ENCODE data around the gene TAS1R1.

The TAS1R1 gene

GRCh38 chr1:6596351-6596750, 41.2 kb downstream of the TAS1R1 start:
- DNase-seq (no peak), ATAC-seq (ENCODE audit: insufficient read depth, low read depth) (no peak)
- peaks cover 41% of the 10 kb centered on the region for H3K4me1 ChIP-seq (ENCODE audit: insufficient read depth, low read length)

GRCh38 chr1:6596886-6597776, 42.0 kb downstream of the TAS1R1 start:
- Histone ChIP-seq H3K27me3 (ENCODE audit: insufficient read depth, low read length, poor library complexity) (no peaks in the 10 kb centered on the region), H3K4me2 (ENCODE audit: insufficient read depth, low read length) (peak overlapping the region; percentile 42), H3K4me1 (ENCODE audit: insufficient read depth, low read length) (peaks cover 49% of the 10 kb centered on the region), H3K36me3 (ENCODE audit: insufficient read depth, low read length) (peaks cover 73% of the 10 kb centered on the region), H3K9me3 (ENCODE audit: insufficient read depth, low read length, severe bottlenecking) (no peaks in the 10 kb centered on the region), H3K27ac (ENCODE audit: low read length) (no peak overlapping the region), H2AFZ (ENCODE audit: low read depth, low read length) (no peak overlapping the region), H3K4me3 (ENCODE audit: low read depth in 1 of 2, low read length in 2 of 2) (no peak overlapping the region), H3K79me2 (ENCODE audit: insufficient read depth, low read length) (peaks cover 67% of the 10 kb centered on the region), H4K20me1 (ENCODE audit: insufficient read depth, low read length) (peaks cover 78% of the 10 kb centered on the region), H3K9ac (ENCODE audit: low read depth, low read length) (no peak overlapping the region)
- ATAC-seq (ENCODE audit: insufficient read depth, low read depth) (no peak), DNase-seq (no peak)
- no peak for TF ChIP-seq EZH2 (IDR thresholded peaks at IDR 0.05; ENCODE audit: borderline replicate concordance, low read depth, low read length, severe bottlenecking)
- no peak for TF ChIP-seq CTCF (IDR thresholded peaks at IDR 0.05; ENCODE audit: borderline replicate concordance, extremely low read depth, low read length, poor library complexity, severe bottlenecking)

More at GRCh38 chr1:6596351-6596750, 41.2 kb downstream of the TAS1R1 start:
- H3K9ac ChIP-seq (ENCODE audit: low read depth, low read length), result no peak overlapping the region
- H3K79me2 ChIP-seq (ENCODE audit: insufficient read depth, low read length), result peaks cover 59% of the 10 kb centered on the region
- H3K9me3 ChIP-seq (ENCODE audit: insufficient read depth, low read length, severe bottlenecking), result no peaks in the 10 kb centered on the region
- no peak overlapping the region for H3K27ac ChIP-seq (ENCODE audit: low read length)
- H3K4me3 ChIP-seq (ENCODE audit: low read depth in 1 of 2, low read length in 2 of 2), result no peak overlapping the region
- H3K4me2 ChIP-seq (ENCODE audit: insufficient read depth, low read length), result no peak overlapping the region
- H3K36me3 ChIP-seq (ENCODE audit: insufficient read depth, low read length), result peaks cover 81% of the 10 kb centered on the region
- no peaks in the 10 kb centered on the region for H3K27me3 ChIP-seq (ENCODE audit: insufficient read depth, low read length, poor library complexity)
- H2AFZ ChIP-seq (ENCODE audit: low read depth, low read length), result no peak overlapping the region
- no peak for TF ChIP-seq CTCF (IDR thresholded peaks at IDR 0.05; ENCODE audit: borderline replicate concordance, extremely low read depth, low read length, poor library complexity, severe bottlenecking)
- no peak for TF ChIP-seq EZH2 (IDR thresholded peaks at IDR 0.05; ENCODE audit: borderline replicate concordance, low read depth, low read length, severe bottlenecking)
- peaks cover 81% of the 10 kb centered on the region for H4K20me1 ChIP-seq (ENCODE audit: insufficient read depth, low read length)

- Histone ChIP-seq H3K4me1 (ENCODE audit: insufficient read depth, low read length) (peaks cover 53% of the 10 kb centered on the region), H3K27ac (ENCODE audit: low read length) (no peak overlapping the region), H3K4me3 (ENCODE audit: low read depth in 1 of 2, low read length in 2 of 2) (no peak overlapping the region), H2AFZ (ENCODE audit: low read depth, low read length) (no peak overlapping the region), H3K36me3 (ENCODE audit: insufficient read depth, low read length) (peaks cover 67% of the 10 kb centered on the region), H4K20me1 (ENCODE audit: insufficient read depth, low read length) (peaks cover 72% of the 10 kb centered on the region), H3K79me2 (ENCODE audit: insufficient read depth, low read length) (peaks cover 68% of the 10 kb centered on the region), H3K9me3 (ENCODE audit: insufficient read depth, low read length, severe bottlenecking) (no peaks in the 10 kb centered on the region), H3K27me3 (ENCODE audit: insufficient read depth, low read length, poor library complexity) (no peaks in the 10 kb centered on the region), H3K9ac (ENCODE audit: low read depth, low read length) (no peak overlapping the region), H3K4me2 (ENCODE audit: insufficient read depth, low read length) (peak overlapping the region; percentile 42)
- DNase-seq (no peak), ATAC-seq (ENCODE audit: insufficient read depth, low read depth) (no peak)
- TF ChIP-seq CTCF (IDR thresholded peaks at IDR 0.05; ENCODE audit: borderline replicate concordance, extremely low read depth, low read length, poor library complexity, severe bottlenecking) (no peak), EZH2 (IDR thresholded peaks at IDR 0.05; ENCODE audit: borderline replicate concordance, low read depth, low read length, severe bottlenecking) (no peak)
These were observed 42.6 kb downstream of the TAS1R1 start for GRCh38 chr1:6597777-6598131.

All from DND-41 (cell line).